GM23248 (cell line): Measurements from ENCODE around the gene FGF10.

Experiments used
- EZH2 ChIP-seq: fragments of 200-600 bp; sonication (generic); IDR thresholded peaks from 2 replicates; pipeline ENCODE4 v1.6.1; 2018; ENCODE audit warnings: antibody characterized with exemption, mild to moderate bottlenecking; ENCODE audit not compliant: insufficient read depth, poor library complexity, severe bottlenecking
- EZH2phosphoT487 ChIP-seq: fragments of 200-600 bp; sonication (generic); IDR thresholded peaks from 2 replicates; pipeline ENCODE4 v1.6.1; 2018; ENCODE audit warnings: antibody characterized with exemption, moderate library complexity, mild to moderate bottlenecking, low read depth; ENCODE audit not compliant: insufficient read depth

DNA sequence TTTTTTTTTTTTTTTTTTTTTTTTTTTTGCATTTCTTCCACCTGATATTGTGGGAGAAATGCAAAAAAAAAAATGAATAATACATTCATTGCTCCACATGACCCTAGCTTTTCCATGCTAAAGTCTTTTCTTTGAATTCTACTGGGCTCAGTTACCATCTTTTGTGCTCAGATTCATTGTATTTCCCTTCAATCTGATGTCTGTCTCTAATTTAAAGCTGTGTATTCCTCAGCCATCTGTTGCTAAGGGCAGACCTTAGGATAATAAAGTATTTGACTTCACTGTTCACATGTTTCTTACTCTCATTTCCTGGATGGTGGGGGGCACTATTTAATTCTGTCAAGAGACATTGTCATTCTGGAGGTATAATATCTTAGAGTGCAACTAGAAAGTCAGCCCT, 123.5 kb downstream of the FGF10 start:
- no peak for TF ChIP-seq EZH2
- no peak for TF ChIP-seq EZH2phosphoT487
